HAP-1 (cell line): ENCODE results near the gene PADI4.
"Not testable (repeated sequence)": the region's sequence is repeated elsewhere in the genome, so short reads cannot be mapped to it uniquely, and the experiment has no call there.

Experiments
- DNase-seq, 2 experiments: peaks; one replicate each; pipeline ENCODE4 v3.0.0-alpha.2; 2016 to 2020; ENCODE audit warnings: low spot score in 2 of 2
- H3K27me3 ChIP-seq: fragments of 250-450 bp; sonication (Bioruptor Pico); 2 replicates; pipeline ENCODE4 v1.5.1; 2020; ENCODE audit warnings: low read depth, mild to moderate bottlenecking, moderate library complexity
- H3K36me3 ChIP-seq: fragments of 250-450 bp; sonication (Bioruptor Pico); replicated peaks from 2 replicates; pipeline ENCODE4 v1.5.1; 2020; ENCODE audit warnings: mild to moderate bottlenecking
- H3K4me1 ChIP-seq: fragments of 250-450 bp; sonication (Bioruptor Pico); 2 replicates; pipeline ENCODE4 v1.5.1; 2020; ENCODE audit warnings: mild to moderate bottlenecking
- H3K4me3 ChIP-seq: fragments of 250-450 bp; sonication (Bioruptor Pico); 2 replicates; pipeline ENCODE4 v1.5.1; 2020; ENCODE audit warnings: mild to moderate bottlenecking, moderate library complexity
- H3K9me3 ChIP-seq: fragments of 250-450 bp; sonication (Bioruptor Pico); 2 replicates; pipeline ENCODE4 v1.5.1; 2020; ENCODE audit warnings: mild to moderate bottlenecking, moderate library complexity
- in situ Hi-C: fragments of 300-500 bp; cut with MboI; formaldehyde crosslinking; loops from 3 replicates; pipeline ENCODE4 v1.14.3; 2020; ENCODE audit warnings: low sequenced_read_pairs, inconsistent platforms, mixed read lengths

The PADI4 gene

DNA sequence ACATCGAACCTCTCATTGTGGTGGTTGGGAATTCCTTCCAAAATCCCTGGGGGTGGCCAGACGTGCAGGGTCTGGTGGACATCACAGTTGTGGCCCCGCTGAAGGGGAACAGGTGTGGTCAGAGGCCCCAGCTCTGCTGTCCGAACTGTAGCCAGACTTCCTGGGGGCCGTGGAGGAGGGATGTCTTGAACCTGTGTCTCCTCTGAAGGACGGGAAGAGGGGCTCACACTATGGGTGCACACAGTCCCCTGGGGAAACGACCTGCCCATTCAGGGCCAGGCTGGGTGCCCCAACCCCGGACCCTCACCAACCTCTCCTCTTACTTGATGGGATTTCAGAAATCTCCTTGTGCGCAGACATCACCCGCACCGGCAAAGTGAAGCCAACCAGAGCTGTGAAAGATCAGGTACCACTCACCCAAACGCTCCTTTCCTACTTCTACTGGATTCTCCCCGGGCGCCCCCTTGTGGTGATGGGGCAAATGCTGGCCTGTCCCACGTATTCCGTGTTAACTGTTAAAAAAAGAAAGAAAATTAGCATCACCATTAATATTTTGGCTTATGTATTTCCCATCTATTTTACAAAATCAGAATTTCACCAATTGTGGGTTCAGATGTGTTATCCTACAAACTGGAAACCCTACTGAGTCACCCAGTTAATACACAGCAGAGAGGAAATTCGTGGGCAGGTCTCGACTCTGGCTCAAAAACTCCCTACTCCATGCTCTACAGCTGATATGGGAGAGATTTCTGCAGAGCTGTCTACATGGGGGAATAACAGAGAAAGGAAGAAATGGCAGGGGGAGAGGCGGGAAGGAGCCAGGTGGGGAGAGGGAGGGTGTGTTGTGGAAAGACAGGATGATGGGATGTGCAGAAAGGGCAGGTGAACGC, 28.1 kb downstream of the PADI4 start:
- peak; percentile 18 to 90 for DNase-seq
- H3K36me3 ChIP-seq, result no peaks in the 10 kb centered on the region
- no peak overlapping the region for H3K4me3 ChIP-seq
- no peaks in the 10 kb centered on the region for H3K9me3 ChIP-seq
- no peaks in the 10 kb centered on the region for H3K27me3 ChIP-seq
- no peaks in the 10 kb centered on the region for H3K4me1 ChIP-seq
- in situ Hi-C loops, result loop anchor here (10.0 kb wide), 1 partner anchor 211 kb away; no protein-coding TSS in a partner anchor

DNA sequence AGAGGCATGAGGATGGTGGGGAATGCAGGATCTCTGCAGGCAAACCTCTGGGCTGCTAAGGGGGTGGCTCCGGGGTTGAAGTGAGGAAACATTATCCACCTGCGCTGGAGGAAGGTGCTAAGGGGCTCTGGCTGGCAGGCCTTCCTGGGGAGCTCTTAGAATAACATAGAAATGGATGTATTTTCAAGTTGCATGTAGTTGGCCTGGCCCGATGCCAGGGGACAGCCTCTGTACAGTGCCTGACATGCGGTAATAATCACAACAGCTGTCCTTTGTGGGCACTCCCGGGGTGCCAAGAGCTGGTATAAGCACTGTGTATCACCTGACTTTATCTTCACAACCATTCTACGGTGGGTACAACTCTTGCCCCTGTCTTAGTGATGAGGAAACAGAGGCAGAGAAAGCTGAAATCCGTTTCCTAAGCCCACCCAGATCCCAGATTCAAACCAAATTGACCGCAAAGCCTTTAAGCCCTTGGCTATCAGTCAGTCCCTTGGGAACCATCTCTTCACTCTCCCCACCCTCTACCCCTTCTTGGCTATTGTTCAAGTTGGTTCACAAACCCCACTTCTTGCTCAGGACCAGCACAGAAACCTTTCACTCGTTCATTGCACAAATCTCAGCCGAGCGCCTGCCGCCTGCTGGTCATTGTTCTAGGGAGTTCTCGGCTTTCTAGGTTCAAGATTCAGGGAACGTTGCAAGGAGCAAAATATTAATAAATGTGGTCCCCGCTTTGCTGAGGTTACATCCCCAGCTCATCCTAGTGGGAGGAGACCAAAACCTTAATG, 30.9 kb downstream of the PADI4 start:
- Histone ChIP-seq H3K4me3 (no peak overlapping the region), H3K36me3 (no peaks in the 10 kb centered on the region), H3K4me1 (no peaks in the 10 kb centered on the region), H3K9me3 (peaks cover 2% of the 10 kb centered on the region; the same call in 1 of the 2 replicates), H3K27me3 (no peaks in the 10 kb centered on the region)
- DNase-seq, result no peak
- in situ Hi-C loops, result loop anchor here (10.0 kb wide), 1 partner anchor 214 kb away; no protein-coding TSS in a partner anchor

DNA sequence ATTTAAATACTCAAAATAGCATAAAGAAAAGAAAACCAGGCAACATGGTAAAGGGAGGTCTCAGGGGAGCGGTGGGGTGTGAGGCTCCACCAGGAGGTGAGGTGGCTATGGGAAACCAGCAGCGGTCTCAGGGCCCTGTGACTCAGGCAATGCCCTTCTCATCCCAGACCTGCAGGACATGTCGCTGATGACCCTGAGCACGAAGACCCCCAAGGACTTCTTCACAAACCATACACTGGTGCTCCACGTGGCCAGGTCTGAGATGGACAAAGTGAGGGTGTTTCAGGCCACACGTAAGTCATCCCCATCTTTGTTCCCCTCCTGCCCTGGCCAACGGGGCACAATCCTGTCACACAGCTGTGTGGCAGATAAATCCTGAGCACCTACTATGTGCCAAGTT, 31.5 kb downstream of the PADI4 start:
- no peaks in the 10 kb centered on the region for H3K27me3 ChIP-seq
- no peaks in the 10 kb centered on the region for H3K4me1 ChIP-seq
- peaks cover 2% of the 10 kb centered on the region; the same call in 1 of the 2 replicates for H3K9me3 ChIP-seq
- H3K4me3 ChIP-seq, result no peak overlapping the region
- in situ Hi-C loops, result loop anchor here (10.0 kb wide), 1 partner anchor 215 kb away; no protein-coding TSS in a partner anchor
- no peak for DNase-seq
- H3K36me3 ChIP-seq, result no peaks in the 10 kb centered on the region

DNA sequence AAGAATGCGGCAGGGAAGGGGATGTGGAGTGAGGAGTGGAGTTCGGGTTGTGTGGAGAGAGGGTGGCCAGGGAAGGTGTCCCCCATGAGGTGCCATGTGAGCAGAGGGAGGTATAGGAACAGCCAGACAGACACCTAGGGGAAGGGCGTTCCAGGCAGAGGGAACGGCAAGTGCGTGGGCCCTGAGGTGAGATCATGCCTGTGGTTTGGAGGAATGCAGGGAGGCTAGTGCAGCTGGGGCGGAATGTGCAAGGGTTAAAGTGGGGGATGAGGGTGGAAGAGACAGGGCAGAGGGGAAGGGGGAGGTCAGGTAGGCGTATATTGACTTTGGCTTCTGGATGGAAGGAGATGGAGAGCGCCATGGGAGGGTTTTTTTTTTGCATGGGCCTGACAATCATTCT, 32.4 kb downstream of the PADI4 start:
- H3K36me3 ChIP-seq, result no peaks in the 10 kb centered on the region
- no peaks in the 10 kb centered on the region for H3K4me1 ChIP-seq
- no peak overlapping the region for H3K4me3 ChIP-seq
- H3K9me3 ChIP-seq, result peaks cover 2% of the 10 kb centered on the region; the same call in 1 of the 2 replicates
- DNase-seq, result no peak
- in situ Hi-C loops, result no loop called here
- no peaks in the 10 kb centered on the region for H3K27me3 ChIP-seq

DNA sequence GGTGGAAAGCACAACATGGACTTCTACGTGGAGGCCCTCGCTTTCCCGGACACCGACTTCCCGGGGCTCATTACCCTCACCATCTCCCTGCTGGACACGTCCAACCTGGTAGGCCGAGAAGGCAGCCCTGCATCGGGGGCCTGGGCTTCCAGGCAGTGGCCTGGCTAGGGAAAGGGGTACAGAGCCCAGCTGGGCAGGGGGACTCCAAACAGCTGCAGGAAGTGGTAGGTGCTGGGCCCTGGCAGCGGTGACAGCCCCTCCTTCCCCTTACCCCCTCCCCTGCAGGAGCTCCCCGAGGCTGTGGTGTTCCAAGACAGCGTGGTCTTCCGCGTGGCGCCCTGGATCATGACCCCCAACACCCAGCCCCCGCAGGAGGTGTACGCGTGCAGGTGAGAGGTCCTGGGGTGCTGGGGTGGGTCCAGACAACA, 34.0 kb downstream of the PADI4 start:
- Histone ChIP-seq H3K36me3 (no peaks in the 10 kb centered on the region), H3K9me3 (peaks cover 2% of the 10 kb centered on the region; the same call in 1 of the 2 replicates), H3K4me1 (no peaks in the 10 kb centered on the region), H3K27me3 (no peaks in the 10 kb centered on the region), H3K4me3 (no peak overlapping the region)
- no peak for DNase-seq
- in situ Hi-C loops, result no loop called here

DNA sequence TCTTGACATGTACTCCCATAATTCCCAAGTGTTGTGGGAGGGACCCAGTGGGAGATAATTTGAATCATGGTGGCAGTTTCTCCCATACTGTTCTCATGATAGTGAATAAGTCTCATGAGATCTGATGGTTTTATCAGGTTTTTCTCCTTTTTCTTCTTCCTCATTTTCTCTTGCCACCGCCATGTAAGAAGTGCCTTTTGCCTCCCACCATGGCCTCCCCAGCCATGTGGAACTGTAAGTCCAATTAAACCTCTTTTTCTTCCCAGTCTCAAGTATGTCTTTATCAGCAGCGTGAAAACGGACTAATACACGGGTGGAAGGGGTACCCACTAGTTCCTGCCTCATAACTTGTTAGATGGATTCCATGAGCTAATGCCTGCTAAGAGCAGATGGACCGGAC, 37.5 kb downstream of the PADI4 start:
- DNase-seq, H3K27me3 ChIP-seq, H3K4me3 ChIP-seq, H3K4me1 ChIP-seq, H3K9me3 ChIP-seq, H3K36me3 ChIP-seq, in situ Hi-C loops: not testable (repeated sequence)

DNA sequence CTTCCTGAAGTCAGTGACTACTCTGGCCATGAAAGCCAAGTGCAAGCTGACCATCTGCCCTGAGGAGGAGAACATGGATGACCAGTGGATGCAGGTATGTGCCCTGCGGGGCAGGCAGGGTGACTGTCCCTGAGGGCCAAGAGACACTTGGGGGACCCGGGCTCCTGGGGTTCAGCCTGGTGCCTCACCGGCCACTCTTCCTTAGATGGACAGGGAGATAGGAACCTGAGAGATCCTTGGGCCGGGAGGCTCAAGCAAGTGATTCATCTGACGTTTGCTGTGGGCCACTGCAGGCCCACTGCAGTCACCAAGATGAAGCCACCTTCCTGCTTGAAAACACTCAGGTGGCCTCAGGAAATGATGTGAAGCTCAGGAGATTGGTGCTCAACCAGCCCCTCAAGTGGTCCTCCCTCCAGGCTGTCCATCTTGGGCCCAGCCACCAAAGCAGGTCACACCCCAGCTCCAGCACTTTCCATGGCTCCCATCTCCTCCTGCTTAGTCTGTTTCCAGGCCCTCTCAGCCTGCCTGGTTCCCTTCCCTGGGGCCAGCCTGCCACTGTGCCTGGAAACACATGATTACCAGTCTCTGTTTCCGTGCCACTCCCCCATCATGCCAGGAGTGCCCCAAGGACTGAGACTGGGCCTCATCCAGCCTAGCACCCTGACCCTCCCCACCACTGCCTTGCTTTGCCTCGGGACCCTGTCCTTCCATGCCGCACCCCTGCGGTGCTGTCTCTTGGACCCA, 38.2 kb downstream of the PADI4 start:
- no peak overlapping the region for H3K4me3 ChIP-seq
- in situ Hi-C loops, result no loop called here
- no peaks in the 10 kb centered on the region for H3K27me3 ChIP-seq
- H3K9me3 ChIP-seq, result peaks cover 2% of the 10 kb centered on the region; the same call in 1 of the 2 replicates
- no peaks in the 10 kb centered on the region for H3K4me1 ChIP-seq
- H3K36me3 ChIP-seq, result no peaks in the 10 kb centered on the region
- no peak for DNase-seq

DNA sequence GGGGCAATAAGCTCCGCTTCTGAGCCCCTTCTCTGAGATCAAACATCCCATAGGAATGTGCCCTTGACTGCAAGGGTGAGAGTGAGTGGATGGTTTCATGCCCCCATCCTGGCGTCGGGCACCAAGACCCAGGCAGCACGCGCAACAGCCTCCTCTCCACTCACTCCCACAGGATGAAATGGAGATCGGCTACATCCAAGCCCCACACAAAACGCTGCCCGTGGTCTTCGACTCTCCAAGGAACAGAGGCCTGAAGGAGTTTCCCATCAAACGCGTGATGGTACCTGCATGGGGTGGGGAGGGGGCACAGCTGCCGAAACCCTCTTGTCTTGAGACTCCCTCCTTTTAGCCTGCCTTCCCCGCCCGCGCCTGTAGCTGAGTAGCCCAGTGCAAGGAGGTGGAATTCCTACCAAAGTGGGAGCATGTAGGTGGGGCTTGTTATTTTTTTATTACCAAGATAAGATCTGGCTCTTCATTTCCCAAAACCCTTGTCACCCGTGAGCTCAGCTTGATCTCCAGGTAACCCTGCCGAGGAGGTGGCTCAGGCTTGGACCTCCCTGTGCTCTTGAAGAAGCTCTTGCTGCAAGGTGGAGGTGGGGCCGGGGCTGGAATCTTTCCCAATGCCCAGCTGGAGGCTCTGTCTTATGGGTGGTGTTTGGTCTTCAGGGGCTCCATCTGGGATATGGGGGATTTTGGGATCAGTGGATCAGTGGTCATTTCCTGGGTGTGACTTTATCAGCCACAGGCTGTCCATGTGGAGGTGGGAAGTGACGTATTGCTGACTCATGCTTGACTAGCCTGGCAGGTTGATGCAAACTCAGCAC, 40.0 kb downstream of the PADI4 start:
- H3K27me3 ChIP-seq, result no peaks in the 10 kb centered on the region; the same call in 1 of the 2 replicates
- H3K9me3 ChIP-seq, result peaks cover 2% of the 10 kb centered on the region; the same call in 1 of the 2 replicates
- no peak for DNase-seq
- H3K36me3 ChIP-seq, result no peaks in the 10 kb centered on the region
- H3K4me1 ChIP-seq, result no peaks in the 10 kb centered on the region
- H3K4me3 ChIP-seq, result no peak overlapping the region
- in situ Hi-C loops, result no loop called here

DNA sequence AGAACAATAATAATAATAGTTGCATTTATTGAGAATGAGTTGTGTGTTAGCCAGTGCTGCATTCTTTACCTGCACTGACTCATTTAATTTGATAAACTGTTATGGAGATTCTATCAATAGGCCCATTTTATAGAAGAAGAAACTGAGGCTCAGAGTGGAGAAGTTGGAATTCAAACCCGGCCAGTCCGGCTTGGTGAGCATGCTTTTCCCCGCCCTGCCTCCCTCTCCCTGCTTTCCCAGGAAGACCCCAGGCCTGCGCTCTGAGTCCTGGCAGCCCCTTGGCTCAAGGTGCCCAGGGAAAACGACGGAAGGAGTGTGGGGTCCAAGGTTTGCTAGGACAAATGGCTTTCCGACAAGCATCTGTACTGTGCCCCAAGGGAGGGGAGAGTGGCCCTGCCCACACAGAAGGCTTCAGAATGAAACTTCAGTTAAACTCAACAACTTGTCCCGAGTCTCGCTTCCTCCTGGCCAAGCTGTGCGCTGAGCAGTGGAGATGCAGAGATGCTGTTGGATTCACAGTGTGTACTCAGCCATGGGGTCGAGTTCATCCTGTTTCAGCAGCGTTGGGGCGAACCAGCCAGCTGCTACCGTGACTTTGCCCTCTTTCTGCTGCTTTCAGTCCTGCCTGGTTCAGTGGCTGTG, 40.7 kb downstream of the PADI4 start:
- H3K4me1 ChIP-seq, result no peaks in the 10 kb centered on the region
- H3K36me3 ChIP-seq, result no peaks in the 10 kb centered on the region
- in situ Hi-C loops, result no loop called here
- H3K4me3 ChIP-seq, result no peak overlapping the region
- no peaks in the 10 kb centered on the region; the same call in 1 of the 2 replicates for H3K27me3 ChIP-seq
- peaks cover under 1% of the 10 kb centered on the region; the same call in 1 of the 2 replicates for H3K9me3 ChIP-seq
- no peak for DNase-seq

DNA sequence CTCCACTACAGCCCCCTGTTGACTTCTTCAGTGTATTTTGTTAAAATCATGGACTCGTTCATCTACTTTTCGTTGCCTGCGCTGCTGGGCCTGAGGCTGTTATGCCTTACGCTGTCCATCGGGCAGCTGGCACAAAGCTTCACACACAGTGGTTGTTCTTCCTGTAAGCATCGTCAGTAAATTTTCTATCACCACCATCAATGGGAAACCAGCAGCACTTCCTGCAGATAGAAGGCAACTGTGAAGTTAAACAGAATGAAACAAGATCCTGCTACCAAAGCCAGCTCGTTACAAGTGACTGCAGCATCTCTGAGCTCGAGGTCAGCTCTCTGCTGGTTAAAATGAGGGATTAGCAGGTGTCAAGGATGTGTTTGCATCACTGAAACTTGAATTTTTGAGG, 42.1 kb downstream of the PADI4 start:
- Histone ChIP-seq H3K4me3 (no peak overlapping the region), H3K4me1 (no peaks in the 10 kb centered on the region), H3K27me3 (no peaks in the 10 kb centered on the region; the same call in 1 of the 2 replicates), H3K36me3 (no peaks in the 10 kb centered on the region), H3K9me3 (no peaks in the 10 kb centered on the region)
- in situ Hi-C loops, result no loop called here
- DNase-seq, result no peak

DNA sequence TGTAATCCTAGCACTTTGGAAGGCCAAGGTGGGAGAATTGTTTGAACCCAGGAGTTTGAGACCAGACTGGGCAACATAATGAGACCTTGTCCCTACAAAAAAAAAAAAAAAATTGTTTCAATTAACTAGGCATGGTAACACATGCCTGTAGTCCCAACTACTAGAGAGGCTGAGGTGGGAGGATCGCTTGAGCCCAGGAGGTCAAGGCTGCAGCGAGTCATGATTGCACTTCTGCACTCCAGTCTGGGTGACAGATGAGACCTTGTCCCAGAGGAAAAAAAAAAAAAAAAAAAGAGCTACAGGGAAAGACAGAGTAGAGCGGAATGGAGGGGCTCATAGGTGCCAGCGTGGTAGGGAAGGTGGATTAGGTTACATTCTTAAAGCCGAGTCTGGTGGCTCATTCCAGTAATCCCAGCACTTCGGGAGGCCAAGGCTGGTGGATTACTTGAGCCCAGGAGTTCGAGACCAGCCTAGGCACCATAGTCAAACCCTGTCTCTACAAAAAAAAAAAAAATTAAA, 43.0 kb downstream of the PADI4 start:
- no peak for DNase-seq
- no peak overlapping the region for H3K4me3 ChIP-seq
- in situ Hi-C loops, result no loop called here
- no peaks in the 10 kb centered on the region for H3K36me3 ChIP-seq
- no peaks in the 10 kb centered on the region for H3K4me1 ChIP-seq
- H3K9me3 ChIP-seq, result no peaks in the 10 kb centered on the region
- H3K27me3 ChIP-seq, result no peaks in the 10 kb centered on the region; the same call in 1 of the 2 replicates

DNA sequence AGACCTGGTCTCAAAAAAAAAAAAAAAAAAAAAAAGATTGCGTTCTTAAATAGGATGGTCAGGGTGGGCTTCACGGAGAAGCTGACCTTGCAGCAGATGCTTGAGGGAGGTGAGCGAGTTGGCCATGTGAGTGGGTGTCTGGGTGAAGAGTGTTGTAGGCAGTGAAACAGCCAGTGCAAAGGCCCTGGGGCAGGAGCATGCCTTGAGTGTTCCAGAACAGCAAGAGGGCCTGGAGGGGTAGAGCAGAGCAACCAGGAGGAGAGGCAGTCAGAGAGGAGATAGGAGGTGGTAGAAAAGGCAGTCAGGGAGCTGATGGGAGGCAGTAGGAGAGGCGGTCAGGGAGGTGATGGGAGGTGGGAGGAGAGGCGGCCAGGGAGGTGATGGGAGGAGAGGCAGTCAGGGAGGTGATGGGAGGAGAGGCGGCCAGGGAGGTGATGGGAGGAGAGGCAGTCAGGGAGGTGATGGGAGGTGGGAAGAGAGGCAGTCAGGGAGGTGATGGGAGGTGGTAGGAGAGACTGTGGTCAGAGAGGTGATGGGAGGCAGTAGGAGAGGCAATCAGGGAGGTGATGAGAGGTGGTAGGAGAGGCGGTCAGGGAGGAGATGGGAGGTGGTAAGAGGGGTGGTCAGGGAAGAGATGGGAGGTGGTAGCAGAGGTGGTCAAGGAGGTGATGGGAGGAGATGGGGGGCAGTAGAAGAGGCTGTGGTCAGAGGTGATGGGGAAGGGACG, 43.8 kb downstream of the PADI4 start:
- Histone ChIP-seq H3K9me3 (no peaks in the 10 kb centered on the region), H3K36me3 (no peaks in the 10 kb centered on the region), H3K4me3 (no peak overlapping the region), H3K27me3 (no peaks in the 10 kb centered on the region; the same call in 1 of the 2 replicates), H3K4me1 (no peaks in the 10 kb centered on the region)
- in situ Hi-C loops, result no loop called here
- DNase-seq, result no peak
